Spleen (tissue), 11 donors: ENCODE measurements around the gene PHLPP2. TPM values are rescaled to one million over a fixed set of nuclear protein-coding genes. Genes with fewer than 3 reads are reported as not detected.
"Not testable (repeated sequence)": the region's sequence is repeated elsewhere in the genome, so short reads cannot be mapped to it uniquely, and the experiment has no call there.

ENCODE experiments used
- DNase-seq: peaks from one replicate; pipeline ENCODE4 v3.0.0-alpha.2; 2020
- H3K27ac ChIP-seq, 8 donors: fragments of 200-600 bp; sonication (generic) in 7 of 8; 1 replicate in 4 of 8; 2 replicates in 4 of 8; pipeline versions ENCODE4 v1.5.0 to v1.8.0; 2016 to 2021; ENCODE audit warnings: inconsistent platforms in 4 of 8, mild to moderate bottlenecking in 4 of 8, moderate library complexity in 1 of 8
- H3K27me3 ChIP-seq, 7 donors: fragments of 200-600 bp; sonication (generic) in 6 of 7; replicated peaks in 1 of 7; 1 replicate in 4 of 7; 2 replicates in 3 of 7; pipeline versions ENCODE4 v1.5.0 to v1.8.0; 2016 to 2021; ENCODE audit warnings: inconsistent platforms in 3 of 7, mild to moderate bottlenecking in 1 of 7
- H3K36me3 ChIP-seq, 6 donors: fragments of 200-600 bp; sonication (generic) in 5 of 6; 1 replicate in 4 of 6; 2 replicates in 2 of 6; pipeline versions ENCODE4 v1.5.0 to v1.8.0; 2016 to 2021; ENCODE audit warnings: inconsistent platforms in 2 of 6
- H3K4me1 ChIP-seq, 6 donors: fragments of 200-600 bp; sonication (generic) in 5 of 6; 1 replicate in 3 of 6; 2 replicates in 3 of 6; pipeline versions ENCODE4 v1.5.0 to v1.8.0; 2016 to 2021; ENCODE audit warnings: inconsistent platforms in 3 of 6
- H3K4me3 ChIP-seq, 8 donors: fragments of 200-600 bp; sonication (generic) in 7 of 8; 1 replicate in 4 of 8; 2 replicates in 4 of 8; pipeline versions ENCODE4 v1.5.0 to v1.8.0; 2016 to 2021; ENCODE audit warnings: inconsistent platforms in 4 of 8, mild to moderate bottlenecking in 4 of 8, moderate library complexity in 2 of 8
- H3K9me3 ChIP-seq, 8 donors: fragments of 200-600 bp; sonication (generic) in 7 of 8; 1 replicate in 4 of 8; 2 replicates in 4 of 8; pipeline versions ENCODE4 v1.5.0 to v1.8.0; 2016 to 2021; ENCODE audit warnings: inconsistent platforms in 4 of 8
- POLR2A ChIP-seq, 3 donors: fragments of 450-650 bp; IDR thresholded peaks; one replicate each; pipeline ENCODE4 v1.5.1; 2017; ENCODE audit warnings: antibody characterized with exemption in 3 of 3, mild to moderate bottlenecking in 1 of 3
- POLR2AphosphoS5 ChIP-seq, 3 donors: sonication (generic); formaldehyde crosslinking; IDR thresholded peaks; one replicate each; pipeline ENCODE4 v1.5.1; 2017; ENCODE audit warnings: antibody characterized with exemption in 3 of 3
- WGBS, 5 donors: extraction: QIAGEN DNeasy Blood & Tissue Kit in 3 of 5; methylation state at CpG; one replicate each; pipeline versions ENCODE4 v1.1.5 to v1.1.7; 2013 to 2018; 5-methylcytosine and 5-hydroxymethylcytosine counted together
- intact Hi-C: fragments of 100-400 bp; cut with DNase I; formaldehyde crosslinking; loops from one replicate; pipeline ENCODE4 v1.15.0; 2023; ENCODE audit warnings: low total_unique reads
- polyA plus RNA-seq, 3 donors: library from polyadenylated mRNA; stranded (reverse); fragments of 200-250 nt; gene quantifications; one replicate each; pipeline ENCODE4 v1.2.1, GENCODE V29; 2013
- total RNA-seq, 7 donors: library from RNA; depleted of rRNA in 3 of 7; stranded (reverse); fragments of >200 nt in 3 of 7; fragmentation: NEBNext Ultra II Directional in 4 of 7; extraction: Animal tissue kit (Norgen Biotek cat#: 25700) in 4 of 7; gene quantifications; one replicate each; pipeline versions ENCODE4 v1.1.0 to v1.2.1, GENCODE V29; 2016 to 2021
- TF ChIP-seq, protein P1 (sequence below), 11 experiments: fragments of 200-600 bp in 7 of 11; fragments of 450-650 bp in 4 of 11; sonication (generic) in 4 of 11; IDR thresholded peaks in 8 of 11; conservative IDR thresholded peaks in 3 of 11; 1 replicate in 7 of 11; 2 replicates in 4 of 11; pipeline versions ENCODE4 v1.4.0 to v1.8.0; 2016 to 2021; ENCODE audit warnings: antibody characterized with exemption in 11 of 11, inconsistent platforms in 4 of 11, mild to moderate bottlenecking in 1 of 11
- donor health status: healthy with polysubstance abuse.
- donor health status: DM: no; HTN: no; CAD: no; lungs with moderate emphysema.
- donor health status: DM: no; HTN: no; CAD: no.
- donor health status: Bipolar disorder and iron deficiency.
- donor health status: healthy.
- donor health status: DM: no; HTN: no; CAD: no.
- donor health status: DM: yes; HTN: yes; CAD: no.

Gene PHLPP2
- total and polyA plus RNA-seq, 10 donors, result 1.0 to 10.9 (median 8.0) TPM

DNA sequence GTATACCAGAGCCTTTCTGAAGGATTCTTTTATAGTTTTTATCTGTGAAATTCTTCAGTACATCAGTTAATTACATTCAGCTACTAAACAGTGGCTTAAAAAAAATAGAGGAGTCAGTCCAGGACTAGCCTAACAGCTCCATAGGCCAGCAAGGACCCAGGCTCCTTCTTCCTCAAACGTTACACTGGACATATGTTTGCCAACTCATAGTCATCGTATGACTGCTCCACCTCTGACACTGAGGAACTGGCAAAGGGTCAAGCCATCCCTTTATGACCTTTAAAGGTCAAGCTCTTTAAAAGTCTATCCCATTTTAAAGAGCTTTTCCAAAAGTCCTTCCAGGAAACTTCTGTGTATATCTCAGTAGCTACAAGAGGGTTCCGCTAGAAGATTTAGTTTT, 36.6 kb downstream of the PHLPP2 start:
- no peak overlapping the region for H3K4me3 ChIP-seq
- H3K9me3 ChIP-seq, result no peaks in the 10 kb centered on the region
- WGBS, 5 donors, result 63 to 88% (median 78%) methylated on average over 3 of the region's 3 CpGs
- DNase-seq, result no peak
- H3K27ac ChIP-seq, result no peak overlapping the region
- peaks cover 0 to 76% (median 24%) of the 10 kb centered on the region in 6 donors for H3K36me3 ChIP-seq
- H3K27me3 ChIP-seq, result no peaks in the 10 kb centered on the region
- H3K4me1 ChIP-seq, result peaks cover 0 to 1% (median 0%) of the 10 kb centered on the region in 6 donors
- intact Hi-C loops, result no loop called here
- no peak for TF ChIP-seq POLR2A (IDR thresholded peaks at IDR 0.05)
- TF ChIP-seq, protein P1, sequence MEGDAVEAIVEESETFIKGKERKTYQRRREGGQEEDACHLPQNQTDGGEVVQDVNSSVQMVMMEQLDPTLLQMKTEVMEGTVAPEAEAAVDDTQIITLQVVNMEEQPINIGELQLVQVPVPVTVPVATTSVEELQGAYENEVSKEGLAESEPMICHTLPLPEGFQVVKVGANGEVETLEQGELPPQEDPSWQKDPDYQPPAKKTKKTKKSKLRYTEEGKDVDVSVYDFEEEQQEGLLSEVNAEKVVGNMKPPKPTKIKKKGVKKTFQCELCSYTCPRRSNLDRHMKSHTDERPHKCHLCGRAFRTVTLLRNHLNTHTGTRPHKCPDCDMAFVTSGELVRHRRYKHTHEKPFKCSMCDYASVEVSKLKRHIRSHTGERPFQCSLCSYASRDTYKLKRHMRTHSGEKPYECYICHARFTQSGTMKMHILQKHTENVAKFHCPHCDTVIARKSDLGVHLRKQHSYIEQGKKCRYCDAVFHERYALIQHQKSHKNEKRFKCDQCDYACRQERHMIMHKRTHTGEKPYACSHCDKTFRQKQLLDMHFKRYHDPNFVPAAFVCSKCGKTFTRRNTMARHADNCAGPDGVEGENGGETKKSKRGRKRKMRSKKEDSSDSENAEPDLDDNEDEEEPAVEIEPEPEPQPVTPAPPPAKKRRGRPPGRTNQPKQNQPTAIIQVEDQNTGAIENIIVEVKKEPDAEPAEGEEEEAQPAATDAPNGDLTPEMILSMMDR (IDR thresholded peaks at IDR 0.05 in 8 of 11, conservative IDR thresholded peaks at IDR 0.05 in 3 of 11), result no peak
- no peak for TF ChIP-seq POLR2AphosphoS5 (IDR thresholded peaks at IDR 0.05)

DNA sequence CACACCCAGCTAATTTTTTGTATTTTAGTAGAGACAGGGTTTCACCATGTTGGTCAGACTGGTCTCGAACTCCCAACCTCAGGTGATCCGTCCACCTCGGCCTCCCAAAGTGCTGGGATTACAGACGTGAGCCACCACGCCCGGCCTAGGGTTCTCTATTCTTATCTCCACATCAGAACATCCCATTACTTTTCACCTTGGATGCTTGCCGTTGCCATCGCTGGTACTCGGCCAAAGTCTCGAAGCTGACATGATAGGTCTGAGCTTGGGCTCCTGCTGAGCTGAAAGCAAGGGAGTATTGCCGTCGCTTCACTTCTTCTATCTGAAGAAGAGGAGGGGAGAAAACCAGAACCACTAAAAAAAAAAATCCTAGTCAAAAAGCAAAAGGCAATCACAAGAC, 40.2 kb downstream of the PHLPP2 start:
- intact Hi-C loops, DNase-seq, H3K9me3 ChIP-seq, H3K27ac ChIP-seq, H3K4me3 ChIP-seq, H3K27me3 ChIP-seq, H3K4me1 ChIP-seq: not testable (repeated sequence)
- H3K36me3 ChIP-seq, result peaks cover 0 to 92% (median 22%) of the 10 kb centered on the region in 6 donors
- WGBS, 5 donors, result 94 to 97% (median 96%) methylated on average over 12 of the region's 12 CpGs

DNA sequence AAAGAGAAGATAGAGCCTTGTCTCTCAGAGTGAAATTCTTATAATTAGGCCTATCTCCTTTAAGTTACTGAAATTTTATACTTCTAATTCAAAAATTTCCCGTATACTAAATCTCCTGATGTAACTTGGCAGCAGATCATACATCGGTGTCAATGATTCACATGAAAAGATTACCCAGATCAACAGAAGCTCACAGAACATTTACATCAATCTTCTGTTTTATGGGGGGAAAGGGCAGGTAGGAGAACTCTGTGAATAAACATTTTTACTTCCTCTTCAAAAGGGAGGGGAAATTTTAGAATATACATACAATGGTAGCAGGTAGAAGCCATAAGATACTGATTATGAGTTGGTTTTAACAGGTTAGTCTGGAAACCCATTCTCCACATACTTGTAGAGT, 43.1 kb downstream of the PHLPP2 start:
- no peak overlapping the region for H3K4me3 ChIP-seq
- intact Hi-C loops, result no loop called here
- H3K4me1 ChIP-seq, result no peaks in the 10 kb centered on the region
- TF ChIP-seq, protein P1 (IDR thresholded peaks at IDR 0.05 in 8 of 11, conservative IDR thresholded peaks at IDR 0.05 in 3 of 11), result no peak
- TF ChIP-seq POLR2AphosphoS5 (IDR thresholded peaks at IDR 0.05) (no peak), POLR2A (IDR thresholded peaks at IDR 0.05) (no peak)
- 93 to 96% (median 96%) methylated on average over 2 of the region's 2 CpGs for WGBS, 5 donors
- H3K27me3 ChIP-seq, result no peaks in the 10 kb centered on the region
- no peaks in the 10 kb centered on the region for H3K9me3 ChIP-seq
- peaks cover 0 to 97% (median 27%) of the 10 kb centered on the region in 6 donors for H3K36me3 ChIP-seq
- no peak for DNase-seq
- no peak overlapping the region for H3K27ac ChIP-seq

DNA sequence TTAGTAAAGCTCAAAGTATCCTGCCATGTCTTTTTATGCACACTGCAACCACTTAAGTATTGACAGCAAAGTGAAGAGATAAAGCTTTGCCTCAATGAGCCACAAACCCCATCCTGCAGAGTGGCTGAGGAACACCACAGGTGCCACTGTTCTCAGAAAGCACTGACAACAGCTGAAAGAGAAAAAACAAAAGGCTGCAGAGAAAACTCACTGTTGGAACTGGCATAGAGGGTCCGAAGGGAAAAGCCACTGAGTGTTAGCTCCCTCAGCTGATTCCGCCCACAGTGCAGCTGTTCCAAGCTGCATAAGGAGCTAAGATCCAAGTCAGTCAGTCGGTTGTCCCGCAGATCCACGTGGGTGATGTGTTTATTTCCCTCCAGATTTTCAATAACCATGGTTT, 48.3 kb downstream of the PHLPP2 start:
- Histone ChIP-seq H3K27ac (no peak overlapping the region), H3K4me3 (no peak overlapping the region), H3K36me3 (peaks cover 0 to 96% (median 38%) of the 10 kb centered on the region in 6 donors), H3K9me3 (no peaks in the 10 kb centered on the region), H3K27me3 (no peaks in the 10 kb centered on the region), H3K4me1 (no peaks in the 10 kb centered on the region)
- intact Hi-C loops, result no loop called here
- DNase-seq, result no peak
- TF ChIP-seq, protein P1 (IDR thresholded peaks at IDR 0.05 in 8 of 11, conservative IDR thresholded peaks at IDR 0.05 in 3 of 11), result no peak
- no peak for TF ChIP-seq POLR2AphosphoS5 (IDR thresholded peaks at IDR 0.05)
- TF ChIP-seq POLR2A (IDR thresholded peaks at IDR 0.05), result no peak
- 85 to 98% (median 92%) methylated on average over 5 of the region's 5 CpGs for WGBS, 5 donors

DNA sequence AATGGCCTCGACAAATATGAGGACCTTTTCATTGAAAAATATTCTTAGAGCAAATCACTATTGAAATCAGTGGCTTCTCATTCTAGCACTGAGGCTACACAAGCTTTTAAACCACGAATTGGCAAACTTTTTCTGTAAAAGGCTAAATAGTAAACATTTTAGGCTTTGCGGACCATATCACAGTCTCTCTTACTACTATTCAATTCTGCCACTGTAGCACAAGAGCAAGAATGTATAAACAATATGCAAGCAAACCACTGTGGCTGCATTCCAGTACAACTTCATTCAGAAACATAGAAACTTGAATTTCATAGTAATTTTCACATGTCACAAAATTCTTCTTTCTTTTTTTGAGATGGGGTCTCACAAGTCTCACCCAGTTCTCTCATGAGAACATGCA, 49.1 kb downstream of the PHLPP2 start:
- WGBS, 5 donors, result 86 to 97% (median 95%) methylated on average over 3 of the region's 3 CpGs
- Histone ChIP-seq H3K36me3 (peaks cover 0 to 96% (median 41%) of the 10 kb centered on the region in 6 donors), H3K27ac (no peak overlapping the region), H3K4me1 (no peaks in the 10 kb centered on the region), H3K9me3 (no peaks in the 10 kb centered on the region), H3K27me3 (no peaks in the 10 kb centered on the region), H3K4me3 (no peak overlapping the region)
- intact Hi-C loops, result no loop called here
- no peak for DNase-seq
- no peak for TF ChIP-seq POLR2AphosphoS5 (IDR thresholded peaks at IDR 0.05)
- no peak for TF ChIP-seq POLR2A (IDR thresholded peaks at IDR 0.05)
- TF ChIP-seq, protein P1 (IDR thresholded peaks at IDR 0.05 in 8 of 11, conservative IDR thresholded peaks at IDR 0.05 in 3 of 11), result no peak
